Measurements from ENCODE around the gene CADPS. TPM values are rescaled to one million over a fixed set of nuclear protein-coding genes. Genes with fewer than 3 reads are reported as not detected.

Gene CADPS
- total RNA-seq, 5 donors from 2014 or later (not counting 1 experiment from before 2014, with no cell fraction given): 0.49 TPM; not detected in 4

DNA sequence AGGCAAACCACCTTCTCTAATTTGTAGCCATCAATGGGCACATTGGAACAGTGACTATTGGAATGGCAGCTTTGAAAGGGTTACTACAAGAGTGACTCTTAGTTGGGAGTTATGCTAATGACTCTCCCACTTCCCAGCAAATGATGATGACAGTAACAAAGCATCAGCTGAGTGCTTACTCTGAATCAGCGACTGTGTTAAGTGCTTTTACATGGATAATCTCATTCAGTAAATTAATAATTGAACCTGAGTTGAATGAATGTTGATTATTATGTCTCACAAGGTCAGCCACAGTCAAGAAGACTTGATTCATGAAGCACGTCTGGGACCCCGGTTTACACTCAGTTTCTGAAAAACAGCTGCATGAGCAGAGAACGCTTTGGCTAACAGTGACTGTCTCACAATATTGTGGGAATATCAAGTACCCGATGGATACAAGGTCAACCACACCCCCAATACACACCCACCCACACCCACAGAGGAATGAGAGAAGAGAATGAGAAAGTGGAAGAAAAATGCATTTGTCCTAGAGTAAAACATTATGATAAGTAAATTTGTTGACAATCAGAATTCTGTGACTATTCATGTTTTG lies 259.9 kb downstream of the CADPS start:
- Mint-ChIP-seq H3K27ac (no peak overlapping the region), H3K4me3 (no peak overlapping the region), H3K4me1 (no peaks in the 10 kb centered on the region), H3K9me3 (peaks cover 0 to 7% (median 0%) of the 10 kb centered on the region in 3 donors), H3K27me3 (peaks cover 1 to 7% of the 10 kb centered on the region in 2 donors), H3K36me3 (no peaks in the 10 kb centered on the region)
- Histone ChIP-seq H3K27me3 (replicated peaks in 1 of 2; ENCODE audit: control insufficient read depth in 2 of 2, extremely low read depth in 1 of 2, insufficient read depth in 2 of 2, low read length in 1 of 2) (no peaks in the 10 kb centered on the region), H3K4me3 (ENCODE audit: control insufficient read depth in 1 of 2, extremely low read depth in 1 of 2, low read length in 1 of 2) (no peak overlapping the region), H3K36me3 (ENCODE audit: control insufficient read depth in 2 of 2, extremely low read depth in 1 of 2, insufficient read depth in 1 of 2, low read length in 1 of 2) (no peaks in the 10 kb centered on the region), H3K27ac (ENCODE audit: low read length) (no peak overlapping the region), H3K4me1 (ENCODE audit: control insufficient read depth in 1 of 2, extremely low read depth in 1 of 2, insufficient read depth in 2 of 2, low read length in 2 of 2) (no peaks in the 10 kb centered on the region), H3K9me3 (no peaks in the 10 kb centered on the region)
- CTCF ChIA-PET: no interaction called here
- DNase-seq: no peak
- no peak for ATAC-seq (replicated peaks in 1 of 4)
- WGBS (ENCODE audit: insufficient coverage): 100% methylated on average over 1 of the region's 5 CpGs
- POLR2A ChIA-PET: no interaction called here

GRCh38 chr3:62614527-62614926 lies 260.7 kb downstream of the CADPS start:
- H3K27ac Mint-ChIP-seq: no peak overlapping the region
- no peaks in the 10 kb centered on the region for H3K36me3 Mint-ChIP-seq
- ChIA-PET POLR2A (no interaction called here), CTCF (interaction anchor here in 1 of 2 donors (0.9 kb wide), 1 partner anchor 1203 kb away, joined by 3 read pairs; no protein-coding TSS in a partner anchor)
- ATAC-seq (replicated peaks in 1 of 4) (no peak), DNase-seq (no peak)
- Histone ChIP-seq H3K27me3 (replicated peaks in 1 of 2; ENCODE audit: control insufficient read depth in 2 of 2, extremely low read depth in 1 of 2, insufficient read depth in 2 of 2, low read length in 1 of 2) (no peaks in the 10 kb centered on the region), H3K4me1 (ENCODE audit: control insufficient read depth in 1 of 2, extremely low read depth in 1 of 2, insufficient read depth in 2 of 2, low read length in 2 of 2) (no peaks in the 10 kb centered on the region), H3K9me3 (no peaks in the 10 kb centered on the region), H3K27ac (ENCODE audit: low read length) (no peak overlapping the region), H3K36me3 (ENCODE audit: control insufficient read depth in 2 of 2, extremely low read depth in 1 of 2, insufficient read depth in 1 of 2, low read length in 1 of 2) (no peaks in the 10 kb centered on the region), H3K4me3 (ENCODE audit: control insufficient read depth in 1 of 2, extremely low read depth in 1 of 2, low read length in 1 of 2) (no peak overlapping the region)
- peaks cover 1 to 7% of the 10 kb centered on the region in 2 donors for H3K27me3 Mint-ChIP-seq
- peaks cover 0 to 7% (median 0%) of the 10 kb centered on the region in 3 donors for H3K9me3 Mint-ChIP-seq
- 60% methylated on average over 1 of the region's 1 CpG for WGBS (ENCODE audit: insufficient coverage)
- no peaks in the 10 kb centered on the region for H3K4me1 Mint-ChIP-seq
- H3K4me3 Mint-ChIP-seq: no peak overlapping the region

- no peaks in the 10 kb centered on the region for H3K36me3 Mint-ChIP-seq
- DNase-seq: no peak
- H3K27me3 Mint-ChIP-seq: peaks cover 0 to 3% of the 10 kb centered on the region in 2 donors
- Histone ChIP-seq H3K36me3 (ENCODE audit: control insufficient read depth in 2 of 2, extremely low read depth in 1 of 2, insufficient read depth in 1 of 2, low read length in 1 of 2) (no peaks in the 10 kb centered on the region), H3K9me3 (no peaks in the 10 kb centered on the region), H3K27me3 (replicated peaks in 1 of 2; ENCODE audit: control insufficient read depth in 2 of 2, extremely low read depth in 1 of 2, insufficient read depth in 2 of 2, low read length in 1 of 2) (no peaks in the 10 kb centered on the region), H3K27ac (ENCODE audit: low read length) (no peak overlapping the region), H3K4me3 (ENCODE audit: control insufficient read depth in 1 of 2, extremely low read depth in 1 of 2, low read length in 1 of 2) (no peak overlapping the region), H3K4me1 (ENCODE audit: control insufficient read depth in 1 of 2, extremely low read depth in 1 of 2, insufficient read depth in 2 of 2, low read length in 2 of 2) (no peaks in the 10 kb centered on the region)
- no CpG with 5 or more reads among the region's 3 CpGs for WGBS (ENCODE audit: insufficient coverage)
- H3K4me3 Mint-ChIP-seq: no peak overlapping the region
- peaks cover 0 to 10% (median 0%) of the 10 kb centered on the region in 3 donors for H3K9me3 Mint-ChIP-seq
- H3K27ac Mint-ChIP-seq: no peak overlapping the region
- ChIA-PET CTCF (no interaction called here), POLR2A (no interaction called here)
- H3K4me1 Mint-ChIP-seq: no peaks in the 10 kb centered on the region
- no peak for ATAC-seq (replicated peaks in 1 of 4)
These were observed 263.5 kb downstream of the CADPS start for GRCh38 chr3:62611541-62612240.

- H3K36me3 ChIP-seq (ENCODE audit: control insufficient read depth in 2 of 2, extremely low read depth in 1 of 2, insufficient read depth in 1 of 2, low read length in 1 of 2): no peaks in the 10 kb centered on the region
- Mint-ChIP-seq H3K27ac (no peak overlapping the region), H3K4me1 (no peaks in the 10 kb centered on the region), H3K36me3 (no peaks in the 10 kb centered on the region), H3K27me3 (no peaks in the 10 kb centered on the region), H3K9me3 (peaks cover 0 to 10% (median 0%) of the 10 kb centered on the region in 3 donors), H3K4me3 (no peak overlapping the region)
- no peaks in the 10 kb centered on the region for H3K27me3 ChIP-seq (replicated peaks in 1 of 2; ENCODE audit: control insufficient read depth in 2 of 2, extremely low read depth in 1 of 2, insufficient read depth in 2 of 2, low read length in 1 of 2)
- ChIA-PET CTCF (interaction anchor here in 1 of 2 donors (0.5 kb wide), 1 partner anchor 63 kb away, joined by 3 read pairs; no protein-coding TSS in a partner anchor), POLR2A (no interaction called here)
- DNase-seq: no peak
- 79% methylated on average over 6 of the region's 10 CpGs for WGBS (ENCODE audit: insufficient coverage)
- H3K27ac ChIP-seq (ENCODE audit: low read length): no peak overlapping the region
- H3K4me1 ChIP-seq (ENCODE audit: control insufficient read depth in 1 of 2, extremely low read depth in 1 of 2, insufficient read depth in 2 of 2, low read length in 2 of 2): no peaks in the 10 kb centered on the region
- no peak for ATAC-seq (replicated peaks in 1 of 4)
- H3K9me3 ChIP-seq: no peaks in the 10 kb centered on the region
- H3K4me3 ChIP-seq (ENCODE audit: control insufficient read depth in 1 of 2, extremely low read depth in 1 of 2, low read length in 1 of 2): no peak overlapping the region
These were observed 267.8 kb downstream of the CADPS start for GRCh38 chr3:62607287-62608029.

GRCh38 chr3:62605413-62606068 lies 269.7 kb downstream of the CADPS start:
- Mint-ChIP-seq H3K9me3 (peaks cover 0 to 3% (median 0%) of the 10 kb centered on the region in 3 donors), H3K4me1 (no peaks in the 10 kb centered on the region), H3K27me3 (no peaks in the 10 kb centered on the region)

GRCh38 chr3:62604751-62605351 lies 270.4 kb downstream of the CADPS start:
- no peaks in the 10 kb centered on the region for H3K27me3 Mint-ChIP-seq
- POLR2A ChIA-PET: interaction anchor here in 1 of 2 donors (0.7 kb wide), 1 partner anchor 163 kb away, joined by 4 read pairs; no protein-coding TSS in a partner anchor
- CTCF ChIA-PET: interaction anchor here in 1 of 2 donors (0.7 kb wide), 2 partner anchors 17 to 486 kb away, joined by 3 to 4 read pairs; no protein-coding TSS in a partner anchor
- no peak overlapping the region for H3K4me3 Mint-ChIP-seq
- Histone ChIP-seq H3K36me3 (ENCODE audit: control insufficient read depth in 2 of 2, extremely low read depth in 1 of 2, insufficient read depth in 1 of 2, low read length in 1 of 2) (no peaks in the 10 kb centered on the region), H3K9me3 (no peaks in the 10 kb centered on the region), H3K4me3 (ENCODE audit: control insufficient read depth in 1 of 2, extremely low read depth in 1 of 2, low read length in 1 of 2) (no peak overlapping the region), H3K27ac (ENCODE audit: low read length) (no peak overlapping the region), H3K4me1 (ENCODE audit: control insufficient read depth in 1 of 2, extremely low read depth in 1 of 2, insufficient read depth in 2 of 2, low read length in 2 of 2) (no peaks in the 10 kb centered on the region), H3K27me3 (replicated peaks in 1 of 2; ENCODE audit: control insufficient read depth in 2 of 2, extremely low read depth in 1 of 2, insufficient read depth in 2 of 2, low read length in 1 of 2) (no peaks in the 10 kb centered on the region)
- peaks cover 0 to 3% (median 0%) of the 10 kb centered on the region in 3 donors for H3K9me3 Mint-ChIP-seq
- WGBS (ENCODE audit: insufficient coverage): no CpG with 5 or more reads among the region's 1 CpG
- H3K4me1 Mint-ChIP-seq: no peaks in the 10 kb centered on the region
- no peak overlapping the region for H3K27ac Mint-ChIP-seq
- ATAC-seq (replicated peaks in 1 of 4) (no peak), DNase-seq (no peak)
- no peaks in the 10 kb centered on the region for H3K36me3 Mint-ChIP-seq

More at GRCh38 chr3:62605413-62606068, 269.7 kb downstream of the CADPS start:
- CTCF ChIA-PET: interaction anchor here in 1 of 2 donors (0.7 kb wide), 1 partner anchor 18 kb away, joined by 3 read pairs; no protein-coding TSS in a partner anchor
- Histone ChIP-seq H3K36me3 (ENCODE audit: control insufficient read depth in 2 of 2, extremely low read depth in 1 of 2, insufficient read depth in 1 of 2, low read length in 1 of 2) (no peaks in the 10 kb centered on the region), H3K4me1 (ENCODE audit: control insufficient read depth in 1 of 2, extremely low read depth in 1 of 2, insufficient read depth in 2 of 2, low read length in 2 of 2) (no peaks in the 10 kb centered on the region), H3K27ac (ENCODE audit: low read length) (no peak overlapping the region), H3K9me3 (no peaks in the 10 kb centered on the region), H3K4me3 (ENCODE audit: control insufficient read depth in 1 of 2, extremely low read depth in 1 of 2, low read length in 1 of 2) (no peak overlapping the region), H3K27me3 (replicated peaks in 1 of 2; ENCODE audit: control insufficient read depth in 2 of 2, extremely low read depth in 1 of 2, insufficient read depth in 2 of 2, low read length in 1 of 2) (no peaks in the 10 kb centered on the region)
- ATAC-seq (replicated peaks in 1 of 4) (no peak), DNase-seq (no peak)
- POLR2A ChIA-PET: no interaction called here
- Mint-ChIP-seq H3K4me3 (no peak overlapping the region), H3K36me3 (no peaks in the 10 kb centered on the region), H3K27ac (no peak overlapping the region)
- WGBS (ENCODE audit: insufficient coverage): no CpG with 5 or more reads among the region's 3 CpGs

Measured in T-cell (primary cell).